Astrocyte (in vitro differentiated cells and primary cell): Measurements from ENCODE around the gene GTF2F1. TPM values are rescaled to one million over a fixed set of nuclear protein-coding genes. Genes with fewer than 3 reads are reported as not detected.
A peak's percentile ranks its signal among the peaks of the same experiment; 100 is the strongest.

Experiments
- DNase-seq: peaks from one replicate; pipeline ENCODE4 v3.0.0-alpha.2; 2010; ENCODE audit warnings: low read depth
- FAIRE-seq: peaks from 2 replicates; lab custom pipeline; 2011; peaks lifted over from hg19 to GRCh38; lab: Jason Lieb, UNC
- H2AFZ ChIP-seq: 2 replicates; pipeline ENCODE4 v1.6.0; 2012; ENCODE audit warnings: low read depth, low read length, inconsistent platforms
- H3K27ac ChIP-seq: 2 replicates; pipeline ENCODE4 v1.5.1; 2011; ENCODE audit warnings: low read depth, low read length, inconsistent platforms
- H3K27me3 ChIP-seq: 2 replicates; pipeline ENCODE4 v1.6.0; 2011; ENCODE audit warnings: low read length, inconsistent platforms; ENCODE audit not compliant: insufficient read depth
- H3K36me3 ChIP-seq: 2 replicates; pipeline ENCODE4 v1.5.1; 2011; ENCODE audit warnings: low read length, inconsistent platforms; ENCODE audit not compliant: insufficient read depth
- H3K4me1 ChIP-seq: 2 replicates; pipeline ENCODE4 v1.5.1; 2011; ENCODE audit warnings: low read length, inconsistent platforms; ENCODE audit not compliant: insufficient read depth
- H3K4me2 ChIP-seq: 2 replicates; pipeline ENCODE4 v1.6.0; 2012; ENCODE audit warnings: low read length, inconsistent platforms
- H3K4me3 ChIP-seq: 2 replicates; pipeline ENCODE4 v1.5.1; 2011; ENCODE audit warnings: low read depth, mild to moderate bottlenecking, low read length, inconsistent platforms; ENCODE audit not compliant: insufficient read depth
- H3K79me2 ChIP-seq: 2 replicates; pipeline ENCODE4 v1.6.0; 2012; ENCODE audit warnings: mild to moderate bottlenecking, low read length, inconsistent platforms; ENCODE audit not compliant: insufficient read depth
- H3K9ac ChIP-seq: 2 replicates; pipeline ENCODE4 v1.6.0; 2012; ENCODE audit warnings: mild to moderate bottlenecking, low read length, inconsistent platforms
- H3K9me3 ChIP-seq: 2 replicates; pipeline ENCODE4 v1.5.1; 2012; ENCODE audit warnings: low read depth, mild to moderate bottlenecking, low read length, inconsistent platforms; ENCODE audit not compliant: insufficient read depth
- H4K20me1 ChIP-seq: 2 replicates; pipeline ENCODE4 v1.6.0; 2012; ENCODE audit warnings: low read length, inconsistent platforms; ENCODE audit not compliant: insufficient read depth
- H3K27ac Mint-ChIP-seq: one replicate; pipeline ENCODE4 v1.8.0; 2021; ENCODE audit warnings: mild to moderate bottlenecking, mixed read lengths; ENCODE audit not compliant: unreplicated experiment
- H3K27me3 Mint-ChIP-seq: one replicate; pipeline ENCODE4 v1.8.0; 2021; ENCODE audit warnings: low read depth, mixed read lengths; ENCODE audit not compliant: unreplicated experiment
- H3K36me3 Mint-ChIP-seq: one replicate; pipeline ENCODE4 v1.8.0; 2021; ENCODE audit warnings: low read depth, mixed read lengths; ENCODE audit not compliant: unreplicated experiment
- H3K4me1 Mint-ChIP-seq: one replicate; pipeline ENCODE4 v1.8.0; 2021; ENCODE audit warnings: low read depth, mixed read lengths; ENCODE audit not compliant: unreplicated experiment
- H3K4me3 Mint-ChIP-seq: one replicate; pipeline ENCODE4 v1.8.0; 2021; ENCODE audit warnings: mild to moderate bottlenecking, moderate library complexity, mixed read lengths; ENCODE audit not compliant: unreplicated experiment
- H3K9me3 Mint-ChIP-seq: one replicate; pipeline ENCODE4 v1.8.0; 2021; ENCODE audit warnings: mild to moderate bottlenecking, mixed read lengths; ENCODE audit not compliant: unreplicated experiment
- CTCF ChIP-seq: IDR thresholded peaks from 2 replicates; pipeline ENCODE4 v1.5.1; 2011; ENCODE audit warnings: low read depth, mild to moderate bottlenecking, inconsistent platforms, low read length, moderate library complexity; ENCODE audit not compliant: insufficient read depth
- EZH2 ChIP-seq: IDR thresholded peaks from 2 replicates; pipeline ENCODE4 v1.6.1; 2012; ENCODE audit warnings: mild to moderate bottlenecking, low read length, inconsistent platforms; ENCODE audit not compliant: insufficient read depth
- total RNA-seq: library from RNA; stranded (reverse); gene quantifications from 2 replicates; pipeline ENCODE4 v1.2.1, GENCODE V29; 2021

GTF2F1 gene
- total RNA-seq, 1 donor from 2014 or later: 92.3 TPM

GRCh38 chr19:6374711-6375410, 18.1 kb downstream of the GTF2F1 start:
- Histone ChIP-seq H3K9me3 (no peaks in the 10 kb centered on the region), H3K27me3 (no peaks in the 10 kb centered on the region), H2AFZ (no peak overlapping the region), H3K4me1 (peaks cover 16% of the 10 kb centered on the region), H3K27ac (no peak overlapping the region), H3K79me2 (no peaks in the 10 kb centered on the region), H3K36me3 (peaks cover 7% of the 10 kb centered on the region), H3K9ac (no peak overlapping the region), H3K4me2 (no peak overlapping the region), H3K4me3 (no peak overlapping the region), H4K20me1 (peaks cover 3% of the 10 kb centered on the region)
- Mint-ChIP-seq H3K36me3 (peaks cover 4% of the 10 kb centered on the region), H3K4me1 (peaks cover 8% of the 10 kb centered on the region), H3K9me3 (no peaks in the 10 kb centered on the region), H3K27me3 (no peaks in the 10 kb centered on the region), H3K27ac (no peak overlapping the region), H3K4me3 (no peak overlapping the region)
- no peak for TF ChIP-seq CTCF
- no peak for TF ChIP-seq EZH2
- no peak for FAIRE-seq
- no peak for DNase-seq

DNA sequence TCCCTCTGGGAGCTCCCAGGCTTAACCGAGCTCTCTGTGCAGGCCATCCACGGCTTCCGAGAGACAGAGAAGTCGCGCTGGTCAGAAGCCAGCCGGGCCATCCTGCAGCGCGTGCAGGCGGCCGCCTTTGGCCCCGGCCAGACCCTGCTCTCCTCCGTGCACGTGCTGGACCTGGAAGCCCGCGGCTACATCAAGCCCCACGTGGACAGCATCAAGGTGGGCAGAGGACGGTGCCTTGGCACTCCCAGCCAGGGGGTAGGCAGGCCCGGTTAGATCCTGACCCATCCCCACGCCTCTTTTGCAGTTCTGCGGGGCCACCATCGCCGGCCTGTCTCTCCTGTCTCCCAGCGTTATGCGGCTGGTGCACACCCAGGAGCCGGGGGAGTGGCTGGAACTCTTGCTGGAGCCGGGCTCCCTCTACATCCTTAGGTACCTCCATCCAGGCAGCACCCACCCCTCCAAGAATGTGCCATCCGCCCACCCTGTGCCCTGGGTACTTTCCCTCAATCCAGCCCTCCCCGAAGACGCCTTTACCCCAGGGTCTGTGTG, 18.7 kb downstream of the GTF2F1 start:
- H3K4me1 Mint-ChIP-seq: peaks cover 8% of the 10 kb centered on the region
- H3K27ac Mint-ChIP-seq: no peak overlapping the region
- Histone ChIP-seq H4K20me1 (no peaks in the 10 kb centered on the region), H3K27me3 (no peaks in the 10 kb centered on the region), H3K9me3 (no peaks in the 10 kb centered on the region), H2AFZ (no peak overlapping the region), H3K4me2 (peak overlapping the region; percentile 96), H3K79me2 (no peaks in the 10 kb centered on the region), H3K4me1 (peaks cover 16% of the 10 kb centered on the region), H3K36me3 (peaks cover 2% of the 10 kb centered on the region), H3K4me3 (no peak overlapping the region), H3K9ac (no peak overlapping the region), H3K27ac (no peak overlapping the region)
- no peak for TF ChIP-seq CTCF
- TF ChIP-seq EZH2: no peak
- H3K27me3 Mint-ChIP-seq: no peaks in the 10 kb centered on the region
- no peak for FAIRE-seq
- H3K4me3 Mint-ChIP-seq: no peak overlapping the region
- DNase-seq: no peak
- H3K9me3 Mint-ChIP-seq: no peaks in the 10 kb centered on the region
- H3K36me3 Mint-ChIP-seq: peaks cover 2% of the 10 kb centered on the region

DNA sequence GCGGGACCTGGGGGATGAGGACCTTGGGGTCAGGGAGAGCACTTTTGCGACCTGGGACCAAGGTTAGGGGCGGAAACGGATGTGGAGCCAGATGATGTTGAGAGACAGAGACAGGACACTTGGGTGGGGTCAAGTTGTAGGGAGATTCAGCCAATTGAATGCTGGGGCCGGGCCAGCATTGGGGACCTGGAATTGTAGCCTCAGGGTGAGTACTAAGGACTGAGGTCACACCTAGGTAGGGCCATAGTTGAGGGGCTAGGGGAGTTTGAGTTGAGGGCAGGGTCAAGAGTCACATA, 19.2 kb downstream of the GTF2F1 start:
- no peaks in the 10 kb centered on the region for H3K9me3 ChIP-seq
- peak overlapping the region; percentile 66 for H3K9ac ChIP-seq
- H3K27ac Mint-ChIP-seq: peak overlapping the region; percentile 75
- H3K4me2 ChIP-seq: peak overlapping the region; percentile 96
- peaks cover 8% of the 10 kb centered on the region for H3K4me1 Mint-ChIP-seq
- H3K4me1 ChIP-seq: peaks cover 16% of the 10 kb centered on the region
- DNase-seq: no peak
- no peaks in the 10 kb centered on the region for H3K79me2 ChIP-seq
- no peak for FAIRE-seq
- peaks cover 1% of the 10 kb centered on the region for H3K36me3 ChIP-seq
- H3K27me3 Mint-ChIP-seq: no peaks in the 10 kb centered on the region
- peak overlapping the region; percentile 57 for H3K4me3 ChIP-seq
- TF ChIP-seq CTCF (no peak), EZH2 (no peak)
- H3K36me3 Mint-ChIP-seq: peaks cover 2% of the 10 kb centered on the region
- H3K27me3 ChIP-seq: no peaks in the 10 kb centered on the region
- peak overlapping the region; percentile 81 for H3K4me3 Mint-ChIP-seq
- H2AFZ ChIP-seq: peak overlapping the region; percentile 63
- no peaks in the 10 kb centered on the region for H4K20me1 ChIP-seq
- H3K27ac ChIP-seq: peak overlapping the region; percentile 42
- H3K9me3 Mint-ChIP-seq: no peaks in the 10 kb centered on the region
